ENCODE measurements around the gene MYO5C. TPM values are rescaled to one million over a fixed set of nuclear protein-coding genes. Genes with fewer than 3 reads are reported as not detected.

Gene MYO5C
- total and polyA plus RNA-seq, 2 donors (not counting 3 experiments of a cell fraction or from before 2014, with no cell fraction given), result 7.5 to 19.4 TPM

GRCh38 chr15:52220251-52220650, 75.4 kb downstream of the MYO5C start:
- Histone ChIP-seq H2AFZ (ENCODE audit: low read depth, low read length) (no peak overlapping the region), H3K27me3 (ENCODE audit: control insufficient read depth in 2 of 2, insufficient read depth in 2 of 2, low read length in 2 of 2) (no peaks in the 10 kb centered on the region), H3K9me3 (replicated peaks; ENCODE audit: control insufficient read depth, insufficient read depth, low read length) (no peaks in the 10 kb centered on the region), H3K4me3 (replicated peaks in 1 of 3; ENCODE audit: insufficient read depth in 1 of 3, low read depth in 1 of 3, low read length in 3 of 3) (no peak overlapping the region), H3K36me3 (ENCODE audit: control insufficient read depth in 2 of 2, extremely low read depth in 1 of 2, insufficient read depth in 2 of 2, low read length in 2 of 2) (peaks cover 0 to 6% of the 10 kb centered on the region in 2 experiments), H3K27ac (ENCODE audit: insufficient read depth, low read depth, low read length) (no peak overlapping the region), H3K4me1 (ENCODE audit: control insufficient read depth, extremely low read depth, insufficient read depth, low read length) (no peaks in the 10 kb centered on the region), H4K20me1 (replicated peaks; ENCODE audit: control insufficient read depth, extremely low read depth, insufficient read depth, low read length) (no peaks in the 10 kb centered on the region), H3K4me2 (ENCODE audit: insufficient read depth, low read length) (no peak overlapping the region), H3K79me2 (ENCODE audit: control insufficient read depth, insufficient read depth, low read length) (no peaks in the 10 kb centered on the region), H3K9ac (replicated peaks; ENCODE audit: extremely low read depth, insufficient read depth, low read length) (no peak overlapping the region), H3K9me1 (replicated peaks; ENCODE audit: control insufficient read depth, extremely low read depth, insufficient read depth, low read length) (no peaks in the 10 kb centered on the region)
- CTCF ChIA-PET, result no interaction called here
- no peak for DNase-seq (ENCODE audit: low read depth, low spot score)
- TF ChIP-seq JUN (IDR thresholded peaks at IDR 0.05; ENCODE audit: borderline replicate concordance, insufficient read depth, insufficient read length, low read depth), result no peak
- no peak for TF ChIP-seq POLR2AphosphoS5 (IDR thresholded peaks at IDR 0.05; ENCODE audit: insufficient read depth, low read depth, low read length)
- TF ChIP-seq EZH2 (IDR thresholded peaks at IDR 0.05; ENCODE audit: borderline replicate concordance, low read depth, low read length, severe bottlenecking), result no peak
- no peak for TF ChIP-seq FOS (IDR thresholded peaks at IDR 0.05; ENCODE audit: borderline replicate concordance, insufficient read depth, low read length)
- TF ChIP-seq, protein P1, sequence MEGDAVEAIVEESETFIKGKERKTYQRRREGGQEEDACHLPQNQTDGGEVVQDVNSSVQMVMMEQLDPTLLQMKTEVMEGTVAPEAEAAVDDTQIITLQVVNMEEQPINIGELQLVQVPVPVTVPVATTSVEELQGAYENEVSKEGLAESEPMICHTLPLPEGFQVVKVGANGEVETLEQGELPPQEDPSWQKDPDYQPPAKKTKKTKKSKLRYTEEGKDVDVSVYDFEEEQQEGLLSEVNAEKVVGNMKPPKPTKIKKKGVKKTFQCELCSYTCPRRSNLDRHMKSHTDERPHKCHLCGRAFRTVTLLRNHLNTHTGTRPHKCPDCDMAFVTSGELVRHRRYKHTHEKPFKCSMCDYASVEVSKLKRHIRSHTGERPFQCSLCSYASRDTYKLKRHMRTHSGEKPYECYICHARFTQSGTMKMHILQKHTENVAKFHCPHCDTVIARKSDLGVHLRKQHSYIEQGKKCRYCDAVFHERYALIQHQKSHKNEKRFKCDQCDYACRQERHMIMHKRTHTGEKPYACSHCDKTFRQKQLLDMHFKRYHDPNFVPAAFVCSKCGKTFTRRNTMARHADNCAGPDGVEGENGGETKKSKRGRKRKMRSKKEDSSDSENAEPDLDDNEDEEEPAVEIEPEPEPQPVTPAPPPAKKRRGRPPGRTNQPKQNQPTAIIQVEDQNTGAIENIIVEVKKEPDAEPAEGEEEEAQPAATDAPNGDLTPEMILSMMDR (IDR thresholded peaks at IDR 0.05; ENCODE audit: extremely low read depth in 1 of 2, insufficient read depth in 1 of 2, low read depth in 1 of 2, low read length in 2 of 2), result no peak
- no peak for TF ChIP-seq MYC (IDR thresholded peaks at IDR 0.05; ENCODE audit: low read depth, low read length)
- no peak for TF ChIP-seq MAX (IDR thresholded peaks at IDR 0.05; ENCODE audit: insufficient read depth, insufficient read length)
- TF ChIP-seq GATA2 (IDR thresholded peaks at IDR 0.05; ENCODE audit: insufficient read depth, insufficient read length, low read depth, low read length), result no peak
- TF ChIP-seq POLR2A (IDR thresholded peaks at IDR 0.05; ENCODE audit: low read depth, low read length), result no peak
- POLR2A ChIA-PET, result no interaction called here
- intact Hi-C loops (cut with micrococcal nuclease), result loop anchor here (10.0 kb wide), 1 partner anchor 315 kb away; no protein-coding TSS in a partner anchor
- no peak for FAIRE-seq
- no TSS peak for BruUV-seq (replicated peaks)
- dilution Hi-C loops (cut with MboI; ENCODE audit: extremely low pct_ligation_motif_present, low sequenced_read_pairs), result no loop called here
